OCI-LY3 (cell line): ENCODE measurements around the gene KCTD14.
A peak's percentile ranks its signal among the peaks of the same experiment; 100 is the strongest.
"Not testable (repeated sequence)": the region's sequence is repeated elsewhere in the genome, so short reads cannot be mapped to it uniquely, and the experiment has no call there.

Experiments used
- H2AFZ ChIP-seq: fragments of 200-600, 300-600 bp; shearing (Covaris generic); 2 replicates; pipeline ENCODE4 v1.6.0; 2014; ENCODE audit warnings: antibody characterized with exemption, low read depth, low read length
- H3K27ac ChIP-seq: fragments of 200-600, 300-600 bp; sonication (generic); 2 replicates; pipeline ENCODE4 v1.5.1; 2014; ENCODE audit warnings: mild to moderate bottlenecking, low read length, moderate library complexity, mixed read lengths
- H3K27me3 ChIP-seq: fragments of 200-600, 300-600 bp; sonication (generic); 2 replicates; pipeline ENCODE4 v1.6.1; 2014; ENCODE audit warnings: low read depth, low read length, mixed read lengths
- H3K36me3 ChIP-seq: fragments of 200-600, 300-600 bp; sonication (generic); replicated peaks from 2 replicates; pipeline ENCODE3; 2014; ENCODE audit warnings: low read depth, low read length, mixed read lengths
- H3K4me1 ChIP-seq: fragments of 300-600, 200-600 bp; sonication (generic); 2 replicates; pipeline ENCODE4 v1.6.1; 2014; ENCODE audit warnings: low read length, mixed read lengths
- H3K4me2 ChIP-seq: fragments of 200-600, 300-600 bp; sonication (generic); 2 replicates; pipeline ENCODE4 v1.6.1; 2014; ENCODE audit warnings: low read length, mixed read lengths
- H3K4me3 ChIP-seq: fragments of 300-600, 200-600 bp; sonication (generic); 2 replicates; pipeline ENCODE4 v1.5.1; 2014; ENCODE audit warnings: antibody characterized with exemption, mild to moderate bottlenecking, low read length, moderate library complexity
- H3K79me2 ChIP-seq: fragments of 300-600, 200-600 bp; shearing (Covaris generic); 2 replicates; pipeline ENCODE4 v1.6.1; 2014; ENCODE audit warnings: mild to moderate bottlenecking, low read length, mixed read lengths
- H3K9ac ChIP-seq: fragments of 300-600, 200-600 bp; shearing (Covaris generic); 2 replicates; pipeline ENCODE4 v1.6.0; 2014; ENCODE audit warnings: mild to moderate bottlenecking, low read length, moderate library complexity
- H3K9me3 ChIP-seq: fragments of 200-600, 300-600 bp; shearing (Covaris generic); 2 replicates; pipeline ENCODE4 v1.6.1; 2014; ENCODE audit warnings: low read length, mixed read lengths; ENCODE audit not compliant: insufficient read depth
- H4K20me1 ChIP-seq: fragments of 200-600, 300-600 bp; sonication (generic); 2 replicates; pipeline ENCODE4 v1.6.1; 2016; ENCODE audit warnings: low read length, mixed read lengths; ENCODE audit not compliant: insufficient read depth
- EZH2phosphoT487 ChIP-seq: fragments of 200-600 bp; shearing (Covaris generic); IDR thresholded peaks from 2 replicates; pipeline ENCODE4 v1.6.1; 2018; ENCODE audit warnings: antibody characterized with exemption, mixed run types, low read depth
- TF ChIP-seq, protein P1 (sequence below): fragments of 200-600, 300-600 bp; sonication (generic); IDR thresholded peaks from 2 replicates; pipeline ENCODE4 v1.5.1; 2014; ENCODE audit warnings: antibody characterized with exemption, low read length, low read depth

The KCTD14 gene

DNA sequence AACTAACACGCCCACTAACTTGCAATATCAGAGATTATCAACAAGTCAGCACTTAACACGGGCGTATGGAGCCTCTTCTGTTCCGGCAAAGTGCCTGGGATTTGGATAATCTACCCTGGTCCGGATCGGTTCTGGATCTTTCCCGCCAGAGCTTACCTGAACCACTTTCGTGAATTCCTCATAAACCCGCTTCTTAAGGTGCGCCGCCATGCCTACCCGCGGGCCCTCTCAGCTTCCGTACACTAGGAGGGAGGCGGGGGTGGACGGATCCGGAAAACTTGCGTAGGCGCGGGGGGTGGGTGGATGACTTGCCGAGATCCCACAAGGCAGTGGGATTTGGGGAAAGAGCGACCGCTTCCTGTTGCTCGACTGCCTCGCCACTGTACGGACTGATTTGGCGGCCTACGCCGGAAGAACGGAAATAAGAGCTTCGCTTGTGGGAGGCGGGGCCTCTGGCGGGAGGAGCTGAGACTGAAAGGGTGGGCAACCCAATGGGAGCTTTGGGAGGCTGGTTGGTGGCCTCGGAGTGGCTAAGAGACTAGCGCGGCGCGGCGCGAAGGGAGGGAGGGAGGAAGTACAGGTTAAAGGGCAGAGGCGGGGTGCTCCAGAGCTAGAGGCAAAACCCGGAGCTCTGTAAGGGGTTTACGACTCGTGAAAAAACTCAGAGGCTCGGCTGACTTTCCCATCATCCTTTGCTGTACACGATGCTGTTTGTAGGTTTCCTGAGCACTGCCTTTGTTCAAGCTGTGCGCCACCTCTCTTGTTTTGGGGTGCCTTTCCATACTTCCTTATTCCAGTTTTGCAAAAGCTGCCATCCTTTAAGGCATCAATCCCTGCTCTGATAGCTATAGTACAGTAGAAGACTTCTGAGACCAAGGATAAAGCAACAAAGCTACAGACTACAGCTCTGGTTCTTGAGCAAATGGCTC is 28.4 kb downstream of the KCTD14 start, which contains the start of gene INTS4:
INTS4 (minus strand) TSS at position 235 of the 929 bp plus-strand sequence; CDS start at position 210, 25 bp downstream.
- Histone ChIP-seq H3K9ac (peak within 1 kb of the TSS; percentile 81), H3K4me3 (peak within 1 kb of the TSS; percentile 79), H3K4me2 (peak within 1 kb of the TSS; percentile 86), H3K4me1 (peaks cover 26% of the 10 kb centered on the region), H2AFZ (peak within 1 kb of the TSS; percentile 80), H4K20me1 (no peaks in the 10 kb centered on the region), H3K27me3 (no peaks in the 10 kb centered on the region), H3K79me2 (peaks cover 16% of the 10 kb centered on the region), H3K36me3 (peaks cover 3% of the 10 kb centered on the region), H3K9me3 (no peaks in the 10 kb centered on the region), H3K27ac (peak within 1 kb of the TSS; percentile 78)
- TF ChIP-seq, protein P1, sequence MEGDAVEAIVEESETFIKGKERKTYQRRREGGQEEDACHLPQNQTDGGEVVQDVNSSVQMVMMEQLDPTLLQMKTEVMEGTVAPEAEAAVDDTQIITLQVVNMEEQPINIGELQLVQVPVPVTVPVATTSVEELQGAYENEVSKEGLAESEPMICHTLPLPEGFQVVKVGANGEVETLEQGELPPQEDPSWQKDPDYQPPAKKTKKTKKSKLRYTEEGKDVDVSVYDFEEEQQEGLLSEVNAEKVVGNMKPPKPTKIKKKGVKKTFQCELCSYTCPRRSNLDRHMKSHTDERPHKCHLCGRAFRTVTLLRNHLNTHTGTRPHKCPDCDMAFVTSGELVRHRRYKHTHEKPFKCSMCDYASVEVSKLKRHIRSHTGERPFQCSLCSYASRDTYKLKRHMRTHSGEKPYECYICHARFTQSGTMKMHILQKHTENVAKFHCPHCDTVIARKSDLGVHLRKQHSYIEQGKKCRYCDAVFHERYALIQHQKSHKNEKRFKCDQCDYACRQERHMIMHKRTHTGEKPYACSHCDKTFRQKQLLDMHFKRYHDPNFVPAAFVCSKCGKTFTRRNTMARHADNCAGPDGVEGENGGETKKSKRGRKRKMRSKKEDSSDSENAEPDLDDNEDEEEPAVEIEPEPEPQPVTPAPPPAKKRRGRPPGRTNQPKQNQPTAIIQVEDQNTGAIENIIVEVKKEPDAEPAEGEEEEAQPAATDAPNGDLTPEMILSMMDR: peak; percentile 8; the same call in 1 of the 2 replicates
- TF ChIP-seq EZH2phosphoT487: no peak

DNA sequence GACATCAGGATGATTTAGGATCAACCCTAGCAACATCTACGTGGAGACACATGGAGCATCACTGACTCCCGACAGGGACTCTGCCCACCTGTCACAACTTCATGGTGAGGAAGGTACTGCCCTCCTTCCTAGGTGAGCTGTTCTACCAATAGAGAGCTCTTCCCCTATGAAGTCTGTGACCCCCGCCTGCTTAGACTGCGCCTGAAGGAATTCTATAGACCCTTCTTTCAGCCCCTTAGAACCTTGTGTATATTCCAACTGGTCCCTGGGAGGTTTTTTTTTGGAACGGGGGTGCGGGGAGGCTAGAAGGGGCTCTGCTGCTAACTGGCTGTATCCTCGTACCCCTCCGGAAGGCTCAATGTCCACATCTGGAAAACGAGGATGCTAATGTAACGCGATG is 29.2 kb downstream of the KCTD14 start:
- Histone ChIP-seq H3K9ac (peak overlapping the region; percentile 79), H3K36me3 (peaks cover 3% of the 10 kb centered on the region), H3K27ac (peak overlapping the region; percentile 46; the same call in 1 of the 2 replicates), H2AFZ (0 out of 2 replicates have a peak overlapping the region, but pooled peaks have one; percentile 27), H3K4me2 (peak overlapping the region; percentile 82), H3K4me1 (peaks cover 18% of the 10 kb centered on the region), H3K27me3 (no peaks in the 10 kb centered on the region), H3K79me2 (peaks cover 16% of the 10 kb centered on the region), H4K20me1 (no peaks in the 10 kb centered on the region), H3K4me3 (peak overlapping the region; percentile 79), H3K9me3 (no peaks in the 10 kb centered on the region)
- TF ChIP-seq EZH2phosphoT487: no peak

DNA sequence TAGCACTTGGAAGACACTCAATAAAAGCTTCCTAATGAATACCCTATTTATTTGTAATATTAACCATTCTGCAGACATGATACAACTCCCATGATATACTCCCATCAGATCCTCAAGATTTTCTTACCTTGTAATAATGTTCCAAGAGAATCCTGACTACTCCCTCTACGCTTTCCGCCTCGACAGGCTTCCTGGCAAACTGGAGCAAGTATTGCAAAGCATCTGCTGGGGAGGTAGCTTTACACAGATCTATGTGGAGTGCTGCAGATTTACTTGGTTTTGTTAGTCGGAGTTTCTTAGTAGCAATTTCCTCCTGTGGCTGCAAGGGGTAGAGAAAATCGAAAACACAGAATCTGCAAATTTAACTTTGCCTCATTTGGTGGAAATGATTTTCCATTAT is 32.1 kb downstream of the KCTD14 start:
- Histone ChIP-seq H2AFZ (no peak overlapping the region), H4K20me1 (no peaks in the 10 kb centered on the region), H3K79me2 (peaks cover 16% of the 10 kb centered on the region), H3K4me1 (peaks cover 24% of the 10 kb centered on the region), H3K9me3 (no peaks in the 10 kb centered on the region), H3K4me2 (no peak overlapping the region), H3K36me3 (peaks cover 10% of the 10 kb centered on the region), H3K27ac (no peak overlapping the region), H3K27me3 (no peaks in the 10 kb centered on the region), H3K4me3 (no peak overlapping the region), H3K9ac (no peak overlapping the region)
- TF ChIP-seq, protein P1: no peak
- no peak for TF ChIP-seq EZH2phosphoT487

DNA sequence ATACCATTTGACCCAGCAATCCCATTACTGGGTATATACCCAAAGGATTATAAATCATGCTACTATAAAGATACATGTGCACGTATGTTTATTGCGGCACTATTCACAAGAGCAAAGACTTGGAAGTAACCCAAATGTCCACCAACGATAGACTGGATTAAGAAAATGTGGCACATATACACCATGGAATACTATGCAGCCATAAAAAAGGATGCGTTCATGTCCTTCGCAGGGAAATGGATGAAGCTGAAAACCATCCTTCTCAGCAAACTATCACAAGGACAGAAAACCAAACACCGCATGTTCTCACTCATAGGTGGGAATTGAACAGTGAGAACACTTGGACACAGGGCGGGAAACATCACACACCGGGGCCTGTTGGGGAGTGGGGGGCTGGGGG is 36.6 kb downstream of the KCTD14 start:
- not testable (repeated sequence) for H2AFZ ChIP-seq, H3K9me3 ChIP-seq, H3K4me1 ChIP-seq, H4K20me1 ChIP-seq, H3K27ac ChIP-seq, H3K79me2 ChIP-seq, H3K9ac ChIP-seq, H3K4me3 ChIP-seq, H3K4me2 ChIP-seq, H3K27me3 ChIP-seq
- peaks cover 31% of the 10 kb centered on the region for H3K36me3 ChIP-seq

DNA sequence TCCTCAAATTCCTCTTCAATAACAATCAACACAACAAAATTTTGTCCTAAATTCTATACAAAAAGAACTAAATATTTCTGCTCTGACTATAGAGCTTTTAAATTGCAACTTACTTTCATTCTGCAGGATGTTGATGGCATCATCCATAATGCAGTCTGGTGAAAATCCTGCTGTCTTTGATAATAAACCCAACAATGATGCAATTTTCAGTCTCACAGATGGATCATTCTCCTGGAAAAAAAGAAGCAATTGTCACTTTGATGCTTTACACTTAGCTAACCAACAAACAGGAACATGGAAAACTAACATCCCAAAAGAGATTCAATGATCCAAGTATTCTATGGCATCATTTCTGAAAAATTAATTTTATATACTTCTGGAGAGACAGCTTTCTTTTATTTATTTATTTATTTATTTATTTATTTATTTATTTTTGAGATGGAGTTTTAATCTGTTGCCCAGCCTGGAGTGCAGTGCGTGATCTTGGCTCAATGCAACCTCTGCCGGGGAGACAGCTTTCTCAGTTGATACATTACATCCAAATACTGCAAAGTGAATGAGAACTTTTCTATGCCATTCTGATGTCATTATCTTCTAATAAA is 41.6 kb downstream of the KCTD14 start:
- H3K9ac ChIP-seq: no peak overlapping the region
- no peak overlapping the region for H3K4me3 ChIP-seq
- TF ChIP-seq, protein P1: no peak
- no peak for TF ChIP-seq EZH2phosphoT487
- no peaks in the 10 kb centered on the region for H3K4me1 ChIP-seq
- peaks cover 32% of the 10 kb centered on the region for H3K36me3 ChIP-seq
- no peaks in the 10 kb centered on the region for H3K9me3 ChIP-seq
- H3K79me2 ChIP-seq: peaks cover 5% of the 10 kb centered on the region
- H3K27me3 ChIP-seq: no peaks in the 10 kb centered on the region
- no peak overlapping the region for H2AFZ ChIP-seq
- H4K20me1 ChIP-seq: no peaks in the 10 kb centered on the region
- H3K4me2 ChIP-seq: no peak overlapping the region
- no peak overlapping the region for H3K27ac ChIP-seq
